ENCODE data around the gene EVL.

The EVL gene

GRCh38 chr14:100144996-100145646 is 79.9 kb downstream of the EVL start:
- H3K9me3 ChIP-seq (ENCODE audit: control insufficient read depth in 1 of 2, low read length in 2 of 2), result no peaks in the 10 kb centered on the region
- no peak overlapping the region for H3K4me3 ChIP-seq (ENCODE audit: low read depth in 1 of 2, low read length in 2 of 2)
- H3K36me3 ChIP-seq (ENCODE audit: control insufficient read depth in 1 of 2, insufficient read depth in 2 of 2, low read length in 2 of 2), result peaks cover 0 to 13% of the 10 kb centered on the region in 2 donors
- no peaks in the 10 kb centered on the region for H3K27me3 ChIP-seq (ENCODE audit: low read depth, low read length)
- peak overlapping the region; percentile 39 for H3K27ac ChIP-seq (ENCODE audit: low read length)
- peaks cover 3 to 5% of the 10 kb centered on the region in 2 donors for H3K4me1 ChIP-seq (ENCODE audit: control insufficient read depth in 1 of 2, insufficient read depth in 2 of 2, low read length in 2 of 2)

GRCh38 chr14:100145682-100146464 is 80.7 kb downstream of the EVL start:
- H3K9me3 ChIP-seq (ENCODE audit: control insufficient read depth in 1 of 2, low read length in 2 of 2), result no peaks in the 10 kb centered on the region
- peaks cover 0 to 13% of the 10 kb centered on the region in 2 donors for H3K36me3 ChIP-seq (ENCODE audit: control insufficient read depth in 1 of 2, insufficient read depth in 2 of 2, low read length in 2 of 2)
- H3K27me3 ChIP-seq (ENCODE audit: low read depth, low read length), result no peaks in the 10 kb centered on the region
- H3K4me3 ChIP-seq (ENCODE audit: low read depth in 1 of 2, low read length in 2 of 2), result no peak overlapping the region
- peaks cover 0 to 3% of the 10 kb centered on the region in 2 donors for H3K4me1 ChIP-seq (ENCODE audit: control insufficient read depth in 1 of 2, insufficient read depth in 2 of 2, low read length in 2 of 2)
- H3K27ac ChIP-seq (ENCODE audit: low read length), result peak overlapping the region; percentile 39

- Histone ChIP-seq H3K4me3 (ENCODE audit: low read depth in 1 of 2, low read length in 2 of 2) (no peak overlapping the region), H3K9me3 (ENCODE audit: control insufficient read depth in 1 of 2, low read length in 2 of 2) (no peaks in the 10 kb centered on the region), H3K36me3 (ENCODE audit: control insufficient read depth in 1 of 2, insufficient read depth in 2 of 2, low read length in 2 of 2) (peaks cover 0 to 13% of the 10 kb centered on the region in 2 donors), H3K4me1 (ENCODE audit: control insufficient read depth in 1 of 2, insufficient read depth in 2 of 2, low read length in 2 of 2) (peaks cover 0 to 3% of the 10 kb centered on the region in 2 donors), H3K27ac (ENCODE audit: low read length) (no peak overlapping the region), H3K27me3 (ENCODE audit: low read depth, low read length) (no peaks in the 10 kb centered on the region)
Measured at GRCh38 chr14:100146531-100147091, 81.4 kb downstream of the EVL start.

GRCh38 chr14:100147181-100147631 is 82.0 kb downstream of the EVL start:
- Histone ChIP-seq H3K27ac (ENCODE audit: low read length) (no peak overlapping the region), H3K9me3 (ENCODE audit: control insufficient read depth in 1 of 2, low read length in 2 of 2) (no peaks in the 10 kb centered on the region), H3K36me3 (ENCODE audit: control insufficient read depth in 1 of 2, insufficient read depth in 2 of 2, low read length in 2 of 2) (peaks cover 0 to 13% of the 10 kb centered on the region in 2 donors), H3K4me1 (ENCODE audit: control insufficient read depth in 1 of 2, insufficient read depth in 2 of 2, low read length in 2 of 2) (peaks cover 0 to 3% of the 10 kb centered on the region in 2 donors), H3K4me3 (ENCODE audit: low read depth in 1 of 2, low read length in 2 of 2) (no peak overlapping the region), H3K27me3 (ENCODE audit: low read depth, low read length) (no peaks in the 10 kb centered on the region)

GRCh38 chr14:100147691-100148464 is 82.7 kb downstream of the EVL start:
- Histone ChIP-seq H3K4me1 (ENCODE audit: control insufficient read depth in 1 of 2, insufficient read depth in 2 of 2, low read length in 2 of 2) (peaks cover 0 to under 1% of the 10 kb centered on the region in 2 donors), H3K27me3 (ENCODE audit: low read depth, low read length) (no peaks in the 10 kb centered on the region), H3K27ac (ENCODE audit: low read length) (no peak overlapping the region), H3K4me3 (ENCODE audit: low read depth in 1 of 2, low read length in 2 of 2) (no peak overlapping the region), H3K9me3 (ENCODE audit: control insufficient read depth in 1 of 2, low read length in 2 of 2) (no peaks in the 10 kb centered on the region), H3K36me3 (ENCODE audit: control insufficient read depth in 1 of 2, insufficient read depth in 2 of 2, low read length in 2 of 2) (peaks cover 0 to 13% of the 10 kb centered on the region in 2 donors)

- Histone ChIP-seq H3K4me1 (ENCODE audit: control insufficient read depth in 1 of 2, insufficient read depth in 2 of 2, low read length in 2 of 2) (no peaks in the 10 kb centered on the region), H3K9me3 (ENCODE audit: control insufficient read depth in 1 of 2, low read length in 2 of 2) (no peaks in the 10 kb centered on the region), H3K27me3 (ENCODE audit: low read depth, low read length) (no peaks in the 10 kb centered on the region)
Measured at GRCh38 chr14:100148837-100149731, 83.9 kb downstream of the EVL start.

GRCh38 chr14:100149851-100150611 is 84.8 kb downstream of the EVL start:
- Histone ChIP-seq H3K36me3 (ENCODE audit: control insufficient read depth in 1 of 2, insufficient read depth in 2 of 2, low read length in 2 of 2) (no peaks in the 10 kb centered on the region), H3K27ac (ENCODE audit: low read length) (no peak overlapping the region), H3K4me3 (ENCODE audit: low read depth in 1 of 2, low read length in 2 of 2) (no peak overlapping the region), H3K4me1 (ENCODE audit: control insufficient read depth in 1 of 2, insufficient read depth in 2 of 2, low read length in 2 of 2) (no peaks in the 10 kb centered on the region), H3K27me3 (ENCODE audit: low read depth, low read length) (no peaks in the 10 kb centered on the region), H3K9me3 (ENCODE audit: control insufficient read depth in 1 of 2, low read length in 2 of 2) (peaks cover 0 to 8% of the 10 kb centered on the region in 2 donors)

More at GRCh38 chr14:100148837-100149731, 83.9 kb downstream of the EVL start:
- H3K4me3 ChIP-seq (ENCODE audit: low read depth in 1 of 2, low read length in 2 of 2), result no peak overlapping the region
- peaks cover 0 to 4% of the 10 kb centered on the region in 2 donors for H3K36me3 ChIP-seq (ENCODE audit: control insufficient read depth in 1 of 2, insufficient read depth in 2 of 2, low read length in 2 of 2)
- no peak overlapping the region for H3K27ac ChIP-seq (ENCODE audit: low read length)

GRCh38 chr14:100150932-100151587 is 85.8 kb downstream of the EVL start:
- peaks cover 0 to 13% of the 10 kb centered on the region in 2 donors for H3K9me3 ChIP-seq (ENCODE audit: control insufficient read depth in 1 of 2, low read length in 2 of 2)
- H3K27me3 ChIP-seq (ENCODE audit: low read depth, low read length), result no peaks in the 10 kb centered on the region
- no peak overlapping the region for H3K4me3 ChIP-seq (ENCODE audit: low read depth in 1 of 2, low read length in 2 of 2)
- H3K36me3 ChIP-seq (ENCODE audit: control insufficient read depth in 1 of 2, insufficient read depth in 2 of 2, low read length in 2 of 2), result no peaks in the 10 kb centered on the region
- H3K4me1 ChIP-seq (ENCODE audit: control insufficient read depth in 1 of 2, insufficient read depth in 2 of 2, low read length in 2 of 2), result peaks cover 0 to 1% of the 10 kb centered on the region in 2 donors
- no peak overlapping the region for H3K27ac ChIP-seq (ENCODE audit: low read length)

- peaks cover 0 to 9% of the 10 kb centered on the region in 2 donors for H3K4me1 ChIP-seq (ENCODE audit: control insufficient read depth in 1 of 2, insufficient read depth in 2 of 2, low read length in 2 of 2)
Measured at GRCh38 chr14:100152091-100152490, 86.9 kb downstream of the EVL start.

More at GRCh38 chr14:100152091-100152490, 86.9 kb downstream of the EVL start:
- Histone ChIP-seq H3K4me3 (ENCODE audit: low read depth in 1 of 2, low read length in 2 of 2) (no peak overlapping the region), H3K27me3 (ENCODE audit: low read depth, low read length) (peaks cover 2% of the 10 kb centered on the region), H3K9me3 (ENCODE audit: control insufficient read depth in 1 of 2, low read length in 2 of 2) (peaks cover 0 to 13% of the 10 kb centered on the region in 2 donors), H3K36me3 (ENCODE audit: control insufficient read depth in 1 of 2, insufficient read depth in 2 of 2, low read length in 2 of 2) (no peaks in the 10 kb centered on the region), H3K27ac (ENCODE audit: low read length) (no peak overlapping the region)
